Right lobe of liver (tissue), 4 donors: ENCODE data around the gene POLA2.

Experiments used
- POLR2A ChIP-seq: fragments of 450-650 bp; IDR thresholded peaks from one replicate; pipeline ENCODE4 v1.6.1; 2017; ENCODE audit warnings: antibody characterized with exemption, mild to moderate bottlenecking
- TF ChIP-seq, protein P1 (sequence below), 4 donors: fragments of 200-600 bp in 3 of 4; fragments of 450-650 bp in 1 of 4; IDR thresholded peaks; one replicate each; pipeline versions ENCODE4 v1.5.1 to v1.8.0; 2016 to 2022; ENCODE audit warnings: antibody characterized with exemption in 4 of 4, mild to moderate bottlenecking in 2 of 4
- donor health status: DM: no; HTN: no; CAD: no.
- donor health status: DM: no; HTN: no; CAD: no.
- donor health status: DM: no; HTN: yes; CAD: no.

DNA sequence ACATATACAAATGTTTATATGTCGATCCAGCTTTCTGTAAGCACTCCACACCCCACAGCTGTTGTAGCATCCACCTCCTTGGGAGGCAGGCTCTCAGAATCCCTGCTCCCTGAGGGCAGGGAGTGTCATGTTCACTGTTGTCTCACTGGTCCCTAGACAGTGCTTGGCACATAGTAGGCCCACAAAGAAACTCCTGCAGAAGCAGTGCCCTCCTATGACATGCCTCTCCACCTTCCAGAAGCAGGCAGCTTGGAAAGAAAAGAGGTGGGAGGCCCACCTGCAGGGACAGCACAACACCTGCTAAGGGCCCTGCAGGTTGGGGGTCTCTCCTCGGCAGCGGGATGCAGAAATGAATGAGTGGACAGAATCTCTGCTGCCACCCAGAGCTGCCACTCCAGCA is 41.8 kb downstream of the POLA2 start:
- TF ChIP-seq, protein P1, sequence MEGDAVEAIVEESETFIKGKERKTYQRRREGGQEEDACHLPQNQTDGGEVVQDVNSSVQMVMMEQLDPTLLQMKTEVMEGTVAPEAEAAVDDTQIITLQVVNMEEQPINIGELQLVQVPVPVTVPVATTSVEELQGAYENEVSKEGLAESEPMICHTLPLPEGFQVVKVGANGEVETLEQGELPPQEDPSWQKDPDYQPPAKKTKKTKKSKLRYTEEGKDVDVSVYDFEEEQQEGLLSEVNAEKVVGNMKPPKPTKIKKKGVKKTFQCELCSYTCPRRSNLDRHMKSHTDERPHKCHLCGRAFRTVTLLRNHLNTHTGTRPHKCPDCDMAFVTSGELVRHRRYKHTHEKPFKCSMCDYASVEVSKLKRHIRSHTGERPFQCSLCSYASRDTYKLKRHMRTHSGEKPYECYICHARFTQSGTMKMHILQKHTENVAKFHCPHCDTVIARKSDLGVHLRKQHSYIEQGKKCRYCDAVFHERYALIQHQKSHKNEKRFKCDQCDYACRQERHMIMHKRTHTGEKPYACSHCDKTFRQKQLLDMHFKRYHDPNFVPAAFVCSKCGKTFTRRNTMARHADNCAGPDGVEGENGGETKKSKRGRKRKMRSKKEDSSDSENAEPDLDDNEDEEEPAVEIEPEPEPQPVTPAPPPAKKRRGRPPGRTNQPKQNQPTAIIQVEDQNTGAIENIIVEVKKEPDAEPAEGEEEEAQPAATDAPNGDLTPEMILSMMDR (IDR thresholded peaks at IDR 0.05), result no peak
- TF ChIP-seq POLR2A, result no peak
